ENCODE measurements around the gene WDTC1.
"Not testable (repeated sequence)": the region's sequence is repeated elsewhere in the genome, so short reads cannot be mapped to it uniquely, and the experiment has no call there.

WDTC1 gene

DNA sequence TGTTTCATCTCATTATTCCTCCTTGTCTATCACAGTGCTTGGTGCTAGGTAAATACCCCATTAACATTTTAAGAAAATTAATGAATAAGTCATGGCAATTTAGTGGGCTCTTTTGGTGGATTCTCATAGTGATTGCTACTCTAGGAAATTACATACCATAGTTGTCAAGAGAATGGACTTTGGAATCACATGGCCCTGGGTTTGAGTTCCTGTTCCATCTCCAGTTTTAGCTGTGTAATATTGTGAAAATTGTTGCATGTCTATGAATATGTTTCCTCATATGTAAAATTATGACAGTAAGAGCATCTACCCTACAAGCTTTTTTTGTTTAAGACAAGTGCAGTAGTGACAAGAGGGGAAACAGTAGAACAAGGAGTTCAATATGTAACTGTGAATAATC, 20.7 kb downstream of the WDTC1 start:
- DNase-seq: no peak

DNA sequence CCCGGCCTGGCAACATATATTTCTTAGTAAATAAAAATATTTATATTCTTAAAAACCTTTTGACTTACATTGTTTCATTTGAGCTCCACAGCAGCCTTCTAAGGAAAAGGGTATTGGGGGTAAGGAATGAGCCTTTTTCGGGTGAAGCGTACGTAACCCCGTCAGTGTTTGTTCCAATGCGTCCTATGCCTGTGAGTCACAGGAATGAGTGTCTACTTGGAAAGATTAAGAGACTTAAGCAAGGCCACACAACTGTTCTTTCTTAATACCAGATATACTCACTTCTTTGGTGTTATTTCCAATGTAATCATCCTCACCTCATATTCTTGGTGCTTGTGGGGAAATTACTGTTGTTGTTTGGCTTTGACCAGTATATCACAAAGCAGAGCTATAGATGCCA, 22.7 kb downstream of the WDTC1 start:
- no peak for DNase-seq

DNA sequence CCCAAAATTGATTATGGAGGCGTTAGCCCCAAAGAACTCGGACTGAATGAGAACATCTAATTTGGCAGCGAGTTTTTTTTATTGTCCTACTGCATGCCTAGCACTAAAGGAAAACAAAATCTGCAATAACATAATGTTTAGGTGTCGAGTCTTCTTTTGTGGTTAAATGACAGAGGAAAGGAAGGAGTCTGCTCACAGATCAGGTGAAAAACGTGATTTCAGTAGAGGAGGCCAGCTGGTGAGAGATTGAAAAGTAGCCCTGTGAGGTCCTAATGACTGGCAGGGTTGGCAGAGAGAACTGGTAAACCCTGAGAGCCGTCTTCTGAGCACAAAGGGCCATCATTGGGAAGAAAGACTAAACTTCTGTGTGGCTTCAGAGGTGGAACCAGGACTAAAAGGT, 24.2 kb downstream of the WDTC1 start:
- peak in 1 of 2 donors; percentile 3 for DNase-seq

DNA sequence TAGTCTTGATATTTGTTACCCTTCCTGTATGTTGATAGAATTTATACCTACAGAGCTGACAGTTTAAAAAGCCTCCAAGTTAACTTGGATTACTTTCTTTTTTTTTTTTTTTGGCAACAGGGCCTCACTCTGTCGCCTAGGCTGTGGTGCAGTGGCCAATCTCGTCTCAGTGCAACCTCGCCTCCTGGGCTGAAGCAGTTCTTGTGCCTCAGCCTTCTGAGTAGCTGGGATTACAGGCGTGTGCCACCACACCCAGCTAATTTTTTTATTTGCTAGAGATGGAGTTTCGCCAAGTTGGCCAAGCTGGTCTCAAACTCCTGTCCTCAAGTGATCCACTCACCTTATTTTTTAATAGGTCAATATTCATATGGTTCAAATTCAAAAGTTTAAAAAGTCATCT, 32.7 kb downstream of the WDTC1 start:
- DNase-seq: no peak

DNA sequence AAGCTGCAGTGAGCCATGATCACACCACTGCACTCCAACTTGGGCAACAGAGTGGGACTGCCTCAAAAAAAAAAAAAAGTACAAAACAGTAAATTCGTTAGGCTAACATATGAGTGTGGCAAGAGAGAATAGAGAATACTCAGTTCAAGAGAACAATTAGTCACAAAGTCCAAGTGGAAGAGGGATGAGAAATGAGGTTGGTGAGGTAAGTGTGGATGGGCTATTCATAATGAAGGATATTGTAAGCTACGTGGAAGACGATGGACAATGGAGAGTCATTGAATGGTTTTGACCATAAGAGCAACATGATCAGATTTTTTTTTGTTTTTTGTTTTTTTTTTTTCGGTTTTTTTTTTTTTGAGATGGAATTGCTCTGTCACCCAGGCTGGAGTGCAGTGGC, 34.8 kb downstream of the WDTC1 start:
- DNase-seq: no peak

DNA sequence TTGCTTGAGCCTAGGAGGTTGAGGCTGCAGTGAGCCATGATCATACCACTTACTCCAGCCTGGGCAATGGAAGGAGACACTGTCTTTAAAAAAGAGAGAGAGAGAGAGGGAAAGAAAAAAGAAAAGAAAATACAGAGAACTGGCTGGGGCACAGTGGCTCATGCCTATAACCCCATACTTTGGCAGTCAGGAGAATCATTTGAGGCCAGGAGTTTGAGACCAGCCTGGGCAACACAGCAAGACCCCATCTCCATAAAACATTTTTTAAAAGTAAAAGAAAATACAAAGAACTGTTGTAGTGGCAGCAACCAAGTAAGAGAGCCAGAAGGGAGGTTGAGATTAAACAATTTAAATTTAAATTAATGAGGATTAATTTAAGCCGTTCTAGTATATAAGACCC, 39.8 kb downstream of the WDTC1 start:
- no peak for DNase-seq

DNA sequence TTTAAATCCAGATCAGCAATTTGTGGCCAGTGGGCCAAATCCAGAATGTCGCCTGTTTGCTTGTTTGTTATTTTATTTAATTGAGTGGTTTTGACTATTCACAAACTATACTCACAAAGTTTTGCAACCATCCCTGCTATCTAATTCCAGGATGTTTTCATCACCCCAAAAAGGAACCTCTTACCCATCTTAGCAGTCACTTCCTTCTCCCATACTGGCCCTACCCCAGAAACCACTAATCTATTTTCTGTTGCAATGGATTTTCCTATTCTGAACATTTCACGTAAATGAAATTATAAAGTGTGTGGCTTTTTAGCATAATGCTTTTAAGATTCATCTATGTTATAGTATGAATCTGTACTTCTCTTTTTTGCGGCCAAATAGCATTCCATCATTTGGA, 41.3 kb downstream of the WDTC1 start:
- no peak for DNase-seq

DNA sequence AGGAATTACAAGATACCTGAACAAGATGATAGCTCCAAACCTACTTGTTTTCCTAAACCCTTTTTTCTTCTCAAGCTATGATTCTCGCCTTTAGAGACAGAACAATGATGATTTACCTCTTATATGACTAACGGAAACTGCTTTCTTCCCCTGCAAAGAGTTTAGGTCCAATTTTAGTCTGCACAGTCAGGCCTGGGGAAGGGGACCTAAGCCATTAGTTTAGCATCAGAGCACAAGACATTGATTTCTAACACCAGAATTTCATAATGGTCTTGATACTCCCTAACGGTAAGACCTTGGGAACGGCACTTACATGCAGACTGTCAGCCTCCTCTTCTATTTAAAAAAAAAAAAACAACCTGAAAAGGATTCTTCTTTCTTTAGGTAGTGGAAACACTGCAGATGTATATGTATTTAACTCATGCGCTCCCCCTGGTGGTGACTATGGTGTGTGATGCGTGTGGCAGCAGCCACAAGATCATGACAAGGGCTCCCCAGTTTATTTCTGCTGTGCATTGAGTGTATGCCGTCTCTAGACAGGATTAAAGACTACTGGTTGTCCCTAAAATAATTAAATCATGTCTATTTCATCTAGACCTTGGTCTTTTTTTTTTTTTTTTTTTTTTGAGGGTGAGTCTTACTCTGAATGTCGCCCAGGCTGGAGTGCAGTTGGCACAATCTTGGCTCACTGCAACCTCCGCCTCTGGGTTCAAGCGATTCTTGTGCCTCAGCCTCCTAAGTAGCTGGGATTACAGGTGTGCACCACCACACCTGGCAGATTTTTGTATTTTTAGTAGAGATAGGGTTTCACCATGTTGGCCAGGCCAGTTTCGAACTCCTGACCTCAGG, 50.2 kb downstream of the WDTC1 start:
- peak; percentile 84 to 88 for DNase-seq

DNA sequence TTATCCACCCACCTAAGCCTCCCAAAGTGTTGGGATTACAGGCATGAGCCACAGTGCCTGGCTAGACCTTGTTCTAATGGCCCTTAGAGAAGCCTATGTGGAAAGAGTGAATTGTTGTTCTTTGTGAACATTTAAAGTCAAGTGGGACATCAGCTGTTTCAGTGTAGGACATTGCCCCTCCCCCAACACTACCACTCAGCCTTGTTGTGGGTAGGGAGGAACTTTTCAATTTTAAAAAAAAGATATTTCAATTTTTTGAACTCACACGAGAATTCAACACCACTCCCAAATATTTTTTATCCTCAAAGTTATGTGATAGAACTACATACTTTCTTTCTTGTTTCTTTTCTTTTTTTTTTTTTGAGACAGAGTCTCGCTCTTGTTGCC, 50.8 kb downstream of the WDTC1 start:
- DNase-seq: no peak

DNA sequence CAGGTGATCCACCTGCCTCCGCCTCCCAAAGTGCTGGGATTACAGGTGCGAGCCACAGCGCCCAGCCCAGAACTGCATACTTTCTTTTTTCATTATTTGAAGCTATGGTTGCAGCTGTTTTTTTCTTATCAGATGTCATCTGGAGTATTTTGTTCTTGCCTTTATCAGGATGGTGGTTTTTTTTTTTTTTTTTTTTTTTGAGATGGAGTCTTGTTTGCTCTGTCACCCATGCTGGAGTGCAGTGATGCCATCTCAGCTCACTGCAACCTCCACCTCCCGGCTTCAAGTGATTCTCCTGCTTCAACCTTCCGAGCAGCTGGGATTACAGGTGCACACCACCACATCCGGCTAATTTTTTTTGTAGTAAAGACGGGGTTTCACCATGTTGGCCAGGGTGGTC, 51.4 kb downstream of the WDTC1 start:
- DNase-seq: not testable (repeated sequence)

DNA sequence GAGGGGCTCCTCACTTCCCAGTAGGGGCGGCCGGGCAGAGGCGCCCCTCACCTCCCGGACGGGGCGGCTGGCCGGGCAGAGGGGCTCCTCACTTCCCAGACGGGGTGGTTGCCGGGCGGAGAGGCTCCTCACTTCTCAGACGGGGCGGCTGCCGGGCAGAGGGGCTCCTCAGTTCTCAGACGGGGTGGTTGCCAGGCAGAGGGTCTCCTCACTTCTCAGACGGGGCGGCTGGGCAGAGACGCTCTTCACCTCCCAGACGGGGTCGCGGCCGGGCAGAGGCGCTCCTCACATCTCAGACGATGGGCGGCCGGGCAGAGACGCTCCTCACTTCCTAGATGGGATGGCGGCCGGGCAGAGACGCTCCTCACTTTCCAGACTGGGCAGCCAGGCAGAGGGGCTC, 54.7 kb downstream of the WDTC1 start:
- not testable (repeated sequence) for DNase-seq

DNA sequence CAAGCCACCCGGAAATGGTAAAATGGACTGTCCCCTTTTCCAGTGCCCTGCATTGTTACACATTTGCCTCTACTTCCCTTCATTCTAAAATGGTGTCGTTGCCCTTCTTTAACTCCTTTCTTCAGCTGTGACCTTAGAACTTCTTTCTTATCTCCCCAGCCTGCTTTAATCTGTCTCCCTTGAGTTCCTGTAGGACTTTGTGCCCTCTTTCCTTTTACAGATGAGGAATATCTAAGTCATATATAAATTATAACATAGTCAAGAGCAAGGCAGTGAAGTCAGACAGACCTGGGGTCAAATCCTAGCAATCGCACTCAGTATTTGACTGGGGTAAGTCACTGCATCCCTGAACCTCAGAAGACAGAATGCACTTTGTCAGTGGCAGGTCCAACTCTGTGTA, 56.1 kb downstream of the WDTC1 start:
- no peak for DNase-seq

DNA sequence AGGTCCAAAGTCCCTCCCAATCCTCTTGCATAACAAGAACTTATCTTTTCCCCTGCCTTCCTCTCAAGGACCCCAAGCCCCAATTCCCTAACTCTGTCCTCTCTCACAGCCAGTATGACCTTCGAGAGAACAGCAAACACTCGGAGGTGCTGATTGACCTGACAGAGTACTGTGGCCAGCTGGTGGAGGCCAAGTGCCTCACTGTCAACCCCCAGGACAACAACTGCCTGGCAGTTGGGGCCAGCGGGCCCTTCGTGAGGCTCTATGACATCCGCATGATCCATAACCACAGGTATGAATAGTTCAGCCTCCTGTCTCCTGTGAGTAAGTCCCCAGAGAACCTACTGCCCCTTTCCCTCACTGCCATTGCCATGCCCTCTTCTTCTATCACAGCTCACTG, 57.7 kb downstream of the WDTC1 start:
- DNase-seq: no peak

DNA sequence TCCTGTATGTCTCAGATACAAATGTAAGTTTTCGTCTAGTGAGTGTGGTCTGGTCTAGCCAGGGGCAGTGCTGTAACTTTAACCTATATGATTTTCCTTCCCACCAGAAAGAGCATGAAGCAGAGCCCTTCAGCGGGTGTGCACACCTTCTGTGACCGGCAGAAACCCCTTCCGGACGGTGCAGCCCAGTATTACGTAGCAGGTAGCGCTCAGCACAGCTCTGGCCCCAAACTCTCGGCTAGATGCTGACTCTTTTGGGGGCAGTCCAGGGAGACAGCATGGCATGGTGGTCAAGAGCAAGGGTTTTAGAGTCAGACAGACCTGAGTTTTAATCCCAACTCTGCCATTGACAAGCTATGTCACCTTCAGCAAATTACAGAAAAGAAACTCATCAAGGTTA, 59.5 kb downstream of the WDTC1 start:
- DNase-seq: no peak

DNA sequence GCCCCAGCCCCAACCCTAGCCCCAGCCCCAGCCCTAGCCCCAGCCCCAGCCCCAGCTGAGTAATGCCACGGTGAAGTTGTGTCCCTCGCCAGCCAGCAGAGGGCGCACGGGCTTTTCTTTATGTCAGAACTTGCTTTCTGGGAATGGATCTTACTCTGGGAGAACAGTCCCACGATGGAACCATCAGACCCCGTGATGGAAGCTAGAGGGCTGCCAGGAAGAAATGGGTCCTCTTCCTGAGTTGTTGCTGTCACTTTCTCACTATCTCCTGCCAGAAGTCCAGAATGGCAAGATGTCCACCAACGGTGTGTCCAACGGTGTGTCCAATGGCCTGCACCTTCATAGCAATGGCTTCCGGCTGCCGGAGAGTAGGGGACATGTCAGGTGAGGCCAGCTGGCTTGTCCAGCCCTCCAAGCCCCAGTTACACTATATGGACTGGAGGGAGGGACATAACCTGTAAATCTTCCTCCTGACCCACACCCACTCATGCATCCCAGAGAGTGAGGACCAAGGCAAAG, 62.4 kb downstream of the WDTC1 start:
- peak; percentile 41 to 64 for DNase-seq

DNA sequence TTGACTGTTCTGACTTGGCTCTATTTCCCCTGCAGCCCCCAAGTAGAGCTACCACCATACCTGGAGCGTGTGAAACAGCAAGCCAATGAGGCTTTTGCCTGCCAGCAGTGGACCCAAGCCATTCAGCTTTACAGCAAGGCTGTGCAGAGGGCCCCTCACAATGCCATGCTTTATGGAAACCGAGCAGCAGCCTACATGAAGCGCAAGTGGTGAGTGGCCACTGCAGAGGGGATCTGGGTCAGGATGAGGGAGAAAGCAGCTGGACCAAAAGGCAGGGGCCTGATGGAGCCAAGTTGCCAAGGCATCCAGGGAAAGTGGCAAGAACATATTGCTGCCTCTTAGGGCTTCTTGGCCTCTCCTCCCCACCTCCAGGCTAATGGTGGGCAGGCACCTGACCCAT, 63.5 kb downstream of the WDTC1 start:
- DNase-seq: no peak

DNA sequence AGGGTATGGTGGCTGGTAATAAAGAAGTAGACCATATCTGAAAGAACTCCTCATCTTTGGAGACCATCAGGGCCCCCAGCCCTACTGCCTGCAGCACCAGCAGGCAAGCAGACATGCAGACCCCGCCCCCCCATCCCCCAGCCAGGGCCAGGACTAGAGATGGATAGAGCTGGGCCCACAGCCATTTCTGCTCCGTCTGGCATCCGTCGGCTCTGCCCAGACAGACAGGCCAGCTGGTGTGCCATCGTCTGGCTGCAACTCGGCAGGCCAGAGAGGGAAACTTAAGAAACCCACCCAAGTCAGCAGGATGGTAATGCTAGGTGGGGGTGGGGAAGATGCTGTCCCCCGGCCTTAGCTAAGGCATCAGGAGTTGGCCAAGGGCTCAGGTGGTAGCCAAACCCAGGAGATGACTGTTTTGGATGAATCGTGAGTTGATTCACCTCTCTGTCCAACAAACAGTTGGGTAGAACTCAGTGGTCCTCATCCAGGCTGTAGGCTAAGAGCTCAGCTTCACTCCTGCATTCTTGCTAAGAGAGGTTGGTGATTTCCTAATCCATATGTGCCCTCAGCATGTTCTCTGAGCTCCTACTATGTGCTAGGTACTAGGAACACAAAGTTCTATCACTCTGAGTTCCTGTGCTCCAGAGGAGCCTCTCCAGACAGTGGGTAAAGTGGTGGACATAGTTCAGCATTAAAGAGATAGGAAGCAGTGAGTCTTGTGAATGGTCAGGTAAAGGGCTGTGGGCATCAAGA, 64.4 kb downstream of the WDTC1 start:
- DNase-seq: no peak

DNA sequence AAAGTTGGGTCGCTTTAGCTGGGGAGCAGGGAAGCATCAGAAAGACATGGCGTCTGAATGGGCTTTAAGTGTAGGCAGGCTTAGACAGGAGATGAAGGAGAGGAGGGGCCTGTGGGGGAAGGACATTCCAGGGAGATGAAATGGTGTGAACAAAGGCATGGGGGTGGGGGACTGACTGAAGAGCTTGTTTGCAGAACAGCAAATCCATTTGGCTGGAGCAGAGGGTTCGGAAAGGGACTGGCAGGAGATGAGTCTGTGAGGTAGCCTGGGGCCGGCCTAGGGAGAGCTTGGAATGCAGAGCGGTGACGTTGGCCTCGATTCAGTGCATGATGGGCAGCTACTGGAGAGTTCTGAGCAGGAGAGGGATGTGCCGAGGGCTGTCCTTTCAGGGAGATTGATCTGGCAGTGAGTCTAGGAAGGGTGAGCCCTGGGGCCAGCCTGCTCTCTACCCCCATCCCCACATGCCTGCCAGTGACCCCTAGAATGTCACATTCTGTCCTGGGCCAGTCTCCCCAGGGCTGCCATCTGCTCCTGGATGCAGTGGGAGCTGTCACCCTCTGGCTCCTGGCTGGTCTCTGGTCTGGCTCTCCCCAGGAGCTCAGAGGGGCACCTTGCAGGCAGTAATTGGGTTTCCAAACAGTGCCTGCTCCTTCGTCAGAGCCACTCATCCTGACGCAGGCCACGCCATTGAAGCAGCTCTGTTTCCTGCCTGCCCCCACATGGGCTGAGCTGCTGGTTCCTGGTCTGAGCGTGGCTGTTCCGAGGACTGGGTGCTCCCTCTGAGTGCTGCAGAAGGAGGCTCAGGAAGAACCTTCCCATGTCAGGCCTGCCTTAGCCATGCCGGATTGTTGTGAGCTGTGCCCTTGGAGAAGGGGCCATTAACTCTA, 65.2 kb downstream of the WDTC1 start:
- DNase-seq: no peak

DNA sequence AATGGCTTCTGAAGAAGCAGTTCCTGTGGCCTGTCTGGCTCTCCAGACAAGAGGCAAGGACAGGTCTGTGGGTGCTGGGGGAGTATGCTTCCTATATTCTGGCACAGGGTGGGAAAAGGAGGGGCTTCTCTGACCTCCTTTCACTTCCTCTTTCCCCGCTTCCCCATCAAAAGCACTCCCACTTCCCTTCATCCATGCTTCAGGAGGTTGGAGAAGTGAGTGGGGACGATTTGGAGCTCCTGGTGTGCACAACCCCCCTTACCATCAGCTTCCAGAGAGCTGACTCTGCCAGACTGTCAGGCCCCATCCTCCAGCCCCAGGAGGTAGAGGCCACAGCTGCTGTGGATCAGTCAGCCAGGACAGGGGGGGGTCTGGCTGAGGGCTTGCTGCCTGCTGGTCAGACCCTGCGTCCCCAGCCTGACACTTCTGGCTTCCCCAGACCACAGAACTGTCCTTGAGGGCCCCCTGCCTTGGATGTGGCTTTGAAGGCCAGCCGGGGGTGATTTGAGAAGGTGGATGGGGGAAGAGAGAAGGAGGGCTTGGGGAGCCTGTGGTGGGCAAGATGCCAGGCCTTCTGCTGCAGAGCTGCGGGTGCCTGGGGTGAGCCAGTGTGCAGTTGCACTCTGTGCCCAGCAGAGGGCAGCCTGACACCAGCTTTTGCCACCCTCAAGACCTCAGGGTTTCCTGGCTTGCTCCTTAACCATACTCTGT, 66.1 kb downstream of the WDTC1 start:
- DNase-seq: peak; percentile 81 to 84

DNA sequence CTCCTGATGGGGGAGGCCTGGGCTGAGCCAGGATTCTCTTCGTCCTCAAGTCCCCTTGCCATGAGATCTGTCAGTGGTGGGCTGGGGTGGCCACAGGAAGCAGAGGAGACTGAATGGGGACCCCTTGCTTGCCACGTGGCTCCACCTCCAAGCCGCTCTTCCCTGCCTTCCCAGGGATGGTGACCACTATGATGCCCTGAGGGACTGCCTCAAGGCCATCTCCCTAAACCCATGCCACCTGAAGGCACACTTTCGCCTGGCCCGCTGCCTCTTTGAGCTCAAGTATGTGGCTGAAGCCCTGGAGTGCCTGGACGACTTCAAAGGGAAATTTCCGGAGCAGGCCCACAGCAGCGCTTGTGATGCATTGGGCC, 66.6 kb downstream of the WDTC1 start:
- DNase-seq: no peak

DNA sequence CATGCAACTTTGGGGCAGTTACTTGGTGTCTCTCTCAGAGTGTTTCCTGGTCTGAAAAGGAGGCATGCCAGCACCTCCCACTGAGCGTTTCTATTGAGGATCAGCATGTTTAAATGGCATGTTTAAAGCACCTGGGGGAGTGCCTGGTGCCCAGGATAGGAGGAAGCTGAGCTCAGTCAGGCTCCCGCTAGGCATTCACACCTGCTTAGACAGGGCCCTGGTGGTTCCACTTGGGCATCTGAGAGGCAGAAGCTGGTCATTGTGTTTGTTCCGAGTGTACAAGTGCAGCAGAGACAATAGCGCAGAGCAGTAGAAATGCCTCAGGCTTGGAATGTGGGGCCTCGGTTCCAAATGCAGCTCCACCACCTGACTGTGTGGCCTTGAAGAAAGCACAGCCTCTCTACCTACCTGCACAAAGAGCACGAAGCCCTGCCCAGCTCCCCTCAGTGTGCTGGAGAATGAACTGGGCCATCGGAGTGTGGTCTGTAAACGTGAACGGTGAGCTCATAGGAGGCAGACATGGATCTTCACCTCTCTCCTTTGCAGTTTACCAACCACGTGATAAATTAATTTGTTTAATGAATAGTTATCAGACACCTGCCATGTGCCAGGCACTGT, 67.3 kb downstream of the WDTC1 start:
- no peak for DNase-seq

DNA sequence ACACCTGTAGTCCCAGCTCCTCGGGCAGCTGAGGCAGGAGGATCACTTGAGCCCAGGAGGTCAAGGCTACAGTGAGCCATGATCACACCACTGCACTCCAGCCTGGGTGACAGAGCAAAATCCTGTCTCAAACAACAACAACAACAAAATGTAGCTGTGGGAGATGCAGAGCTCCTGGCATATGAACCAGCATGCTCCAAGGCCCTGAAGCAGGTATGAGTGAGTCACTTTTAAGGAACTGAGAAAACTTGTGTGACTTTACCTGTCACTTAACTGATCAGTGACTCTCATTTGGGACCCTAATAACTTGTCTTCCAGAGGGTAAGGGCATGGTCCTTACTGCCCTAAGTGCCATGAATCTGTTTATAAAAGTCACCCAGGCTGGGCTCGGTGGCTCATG, 68.2 kb downstream of the WDTC1 start:
- DNase-seq: no peak
